HG02571 (cell line): Measurements from ENCODE around the gene TMUB2.
"Not testable (repeated sequence)": the region's sequence is repeated elsewhere in the genome, so short reads cannot be mapped to it uniquely, and the experiment has no call there.

Source experiments
- ATAC-seq: cut with Tn5 transposase; IDR thresholded peaks from one replicate; pipeline ENCODE4 v1.9.1; 2021; ENCODE audit warnings: mild to moderate bottlenecking, moderate library complexity; ENCODE audit not compliant: unreplicated experiment

Gene TMUB2

DNA sequence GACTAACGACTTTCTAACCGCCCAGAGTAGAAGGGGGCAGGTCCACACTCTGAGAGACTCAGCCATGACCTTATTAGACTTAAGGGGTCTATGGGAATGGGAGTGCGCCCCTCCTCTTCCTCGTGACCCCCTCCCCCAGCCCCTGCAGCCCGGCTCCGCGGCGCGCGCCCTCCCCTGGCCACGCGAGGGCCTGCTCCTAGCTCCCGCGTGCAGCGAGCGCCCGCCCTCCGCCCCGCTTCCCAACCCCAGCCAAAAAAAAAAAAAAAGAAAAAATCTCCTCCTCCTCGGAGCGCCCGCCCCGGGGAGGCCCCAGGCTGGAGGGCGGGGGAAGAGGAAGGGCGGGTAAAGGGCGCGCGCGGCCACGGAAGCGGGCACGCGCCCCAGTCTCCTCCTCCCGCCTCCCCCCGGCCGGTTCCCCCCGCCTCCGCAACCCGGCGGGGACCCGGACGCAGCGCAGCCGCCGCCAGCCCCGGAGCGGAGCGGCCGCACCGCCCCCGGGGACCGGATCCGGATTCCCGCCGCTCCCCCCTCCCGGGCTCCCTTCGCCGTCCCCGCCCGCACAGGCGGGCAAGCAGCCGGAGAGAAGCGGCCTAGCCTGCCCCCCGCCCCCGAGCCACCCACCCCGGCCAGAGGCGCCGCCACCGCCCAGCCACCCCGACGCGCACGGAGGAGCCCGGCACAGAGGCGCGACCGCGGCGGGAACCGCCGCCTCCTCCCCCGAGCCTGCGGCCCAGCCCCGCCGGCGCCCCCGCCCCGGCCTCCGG is 31.8 kb downstream of the TMUB2 start:
- peak; percentile 35 for ATAC-seq

DNA sequence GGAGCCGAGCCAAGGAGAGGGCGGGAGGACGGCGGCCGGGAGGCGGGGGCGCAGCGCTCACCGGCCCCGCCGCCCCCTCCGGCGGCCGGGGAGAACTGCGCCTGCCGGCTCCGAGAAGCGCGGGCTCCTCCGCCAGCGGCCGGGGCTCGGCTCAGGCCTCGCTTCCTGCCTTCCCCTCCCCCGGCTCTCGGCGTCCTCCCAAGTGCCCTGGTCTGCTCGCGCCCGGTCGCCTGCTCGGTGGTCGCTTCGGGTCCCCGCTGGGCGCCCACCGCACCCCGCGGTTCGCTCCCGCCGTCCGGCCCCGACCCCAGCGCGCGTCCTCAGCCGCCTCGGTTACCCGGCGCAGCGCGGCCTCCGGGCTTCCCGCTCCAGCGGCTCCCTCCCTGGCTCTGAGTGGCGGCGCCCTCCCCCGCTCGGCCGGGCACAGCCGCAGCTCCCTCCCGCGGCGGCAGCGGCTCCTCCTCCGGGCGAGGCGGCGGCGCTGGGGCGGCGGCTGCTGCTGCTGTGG is 32.4 kb downstream of the TMUB2 start:
- ATAC-seq: peak; percentile 31

DNA sequence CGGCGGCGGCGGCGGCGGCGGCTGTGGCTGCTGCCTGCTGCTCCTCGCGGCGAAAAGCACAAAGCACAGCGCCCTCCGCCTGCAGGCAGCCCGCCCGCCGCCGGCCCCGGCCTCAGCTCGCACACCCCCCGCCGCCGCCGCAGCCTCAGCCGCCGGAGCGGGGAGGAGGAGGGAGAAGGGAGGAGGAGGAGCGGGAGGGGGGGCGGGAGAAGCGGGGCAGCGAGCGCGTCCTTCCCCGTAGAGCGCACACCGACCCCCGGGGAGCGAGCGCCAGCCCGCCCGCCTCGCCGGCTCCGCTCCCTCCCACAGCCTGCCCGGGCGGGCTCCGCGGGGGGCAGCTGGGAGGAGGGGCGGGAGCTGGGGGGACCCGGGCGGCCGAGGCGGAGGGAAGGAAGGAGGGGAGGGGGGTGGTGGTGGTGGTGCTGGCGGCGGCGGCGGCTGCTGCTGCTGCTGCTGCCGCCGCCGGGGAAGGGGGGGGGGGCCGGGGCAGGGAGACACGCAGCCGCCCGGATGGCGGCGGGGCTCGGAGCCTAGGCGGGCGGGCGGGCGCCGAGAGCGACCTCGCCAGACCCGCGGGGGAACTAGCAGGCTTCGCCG is 32.9 kb downstream of the TMUB2 start, which contains the start of gene UBTF:
TSS of gene UBTF (minus strand) at position 60 of the 597 bp plus-strand sequence. CDS start 1,446 bp downstream, outside the sequence.
- ATAC-seq: peak; percentile 3

DNA sequence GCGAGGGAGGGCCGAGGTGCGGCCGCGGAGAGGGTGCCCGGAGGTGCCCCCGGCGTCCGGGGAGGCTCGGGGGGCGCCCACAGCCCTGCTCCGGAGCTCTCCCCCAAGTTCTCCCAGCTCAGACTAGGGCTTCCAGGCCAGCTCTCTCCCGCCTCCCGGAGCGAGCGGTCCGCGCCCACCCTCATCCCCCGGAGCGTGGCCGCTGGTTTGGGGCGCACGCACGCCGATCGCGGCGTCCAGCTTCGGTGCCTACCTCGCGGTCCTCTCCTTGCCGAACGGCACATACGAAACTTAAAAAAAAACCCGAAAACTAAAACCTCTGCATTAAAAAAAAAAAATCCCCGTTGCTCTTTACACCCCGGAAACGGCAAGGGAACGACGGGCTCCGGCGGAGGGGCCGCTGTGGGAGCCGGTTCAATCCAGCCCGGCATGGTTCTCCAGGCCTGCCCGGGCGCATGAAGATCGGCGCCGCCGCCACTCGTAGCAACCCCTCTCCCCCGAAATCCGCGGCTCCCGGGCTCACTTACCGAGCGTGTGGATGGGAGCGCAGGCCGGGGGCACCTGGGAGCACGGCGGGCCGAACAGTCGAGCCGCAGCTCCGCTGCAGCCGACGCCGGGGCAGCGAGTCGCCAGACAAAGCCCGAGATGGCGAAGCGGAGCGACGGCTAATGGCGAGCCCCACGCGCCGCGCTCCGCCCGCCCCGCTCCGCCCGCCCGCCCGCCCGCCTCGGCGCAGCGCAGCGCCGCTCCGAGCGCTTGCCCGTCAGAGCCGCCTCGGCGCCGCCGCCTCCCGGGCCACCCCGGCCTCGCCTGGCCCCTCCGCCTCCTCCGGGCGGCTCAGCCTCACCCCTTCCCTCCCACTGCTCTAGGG is 33.7 kb downstream of the TMUB2 start:
- ATAC-seq: peak; percentile 0

DNA sequence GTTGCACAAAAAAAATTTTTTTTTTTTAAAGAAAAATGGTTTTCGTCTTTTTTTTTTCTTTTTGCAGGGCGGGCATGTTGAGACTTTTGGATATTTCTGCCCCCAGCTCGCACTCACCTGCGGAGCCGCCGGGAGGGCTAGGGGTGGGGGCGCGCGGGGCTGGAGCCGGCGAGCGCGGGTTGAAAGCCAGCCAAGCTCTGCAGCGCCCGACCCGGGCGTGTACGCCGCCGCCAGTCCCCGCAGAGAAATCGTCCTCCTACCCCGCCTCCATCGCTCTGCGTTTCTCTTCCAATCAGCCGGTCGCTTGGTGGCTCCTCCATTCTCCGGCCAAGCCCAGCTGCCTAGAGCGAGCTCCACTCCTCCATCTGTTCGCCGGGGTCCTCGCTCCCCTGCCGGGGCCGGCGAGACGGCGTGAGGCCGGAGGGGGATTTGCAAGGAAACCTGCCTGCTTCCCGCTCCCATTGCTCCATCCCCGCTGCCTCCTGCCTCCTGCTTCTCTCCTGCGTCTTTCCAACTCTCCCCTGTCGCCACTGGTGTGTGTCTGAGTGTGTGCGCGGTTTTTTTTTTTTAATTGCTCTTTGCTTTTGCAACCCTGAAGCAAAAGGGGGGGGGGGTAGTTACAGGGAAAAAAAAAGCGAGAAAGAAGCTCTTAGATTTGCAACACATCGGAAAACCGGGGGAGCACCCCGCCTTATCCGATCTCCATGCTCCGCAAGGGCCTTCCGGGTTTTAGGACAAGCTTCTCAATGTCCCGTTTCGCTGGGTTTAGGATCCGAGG is 34.5 kb downstream of the TMUB2 start:
- no peak for ATAC-seq

DNA sequence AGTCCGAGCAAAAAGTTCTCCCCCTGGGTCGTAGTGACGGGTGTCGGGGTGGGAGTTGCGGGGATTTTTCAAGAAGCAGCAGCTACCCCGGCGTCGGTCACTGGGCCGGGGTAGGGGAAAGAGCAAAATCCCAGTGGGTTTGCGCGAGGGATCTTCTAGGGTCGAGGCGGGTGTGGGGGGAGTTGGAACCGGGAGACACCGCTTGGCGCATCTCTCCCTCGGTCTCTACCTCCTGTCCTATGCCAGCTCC is 35.0 kb downstream of the TMUB2 start:
- ATAC-seq: no peak

DNA sequence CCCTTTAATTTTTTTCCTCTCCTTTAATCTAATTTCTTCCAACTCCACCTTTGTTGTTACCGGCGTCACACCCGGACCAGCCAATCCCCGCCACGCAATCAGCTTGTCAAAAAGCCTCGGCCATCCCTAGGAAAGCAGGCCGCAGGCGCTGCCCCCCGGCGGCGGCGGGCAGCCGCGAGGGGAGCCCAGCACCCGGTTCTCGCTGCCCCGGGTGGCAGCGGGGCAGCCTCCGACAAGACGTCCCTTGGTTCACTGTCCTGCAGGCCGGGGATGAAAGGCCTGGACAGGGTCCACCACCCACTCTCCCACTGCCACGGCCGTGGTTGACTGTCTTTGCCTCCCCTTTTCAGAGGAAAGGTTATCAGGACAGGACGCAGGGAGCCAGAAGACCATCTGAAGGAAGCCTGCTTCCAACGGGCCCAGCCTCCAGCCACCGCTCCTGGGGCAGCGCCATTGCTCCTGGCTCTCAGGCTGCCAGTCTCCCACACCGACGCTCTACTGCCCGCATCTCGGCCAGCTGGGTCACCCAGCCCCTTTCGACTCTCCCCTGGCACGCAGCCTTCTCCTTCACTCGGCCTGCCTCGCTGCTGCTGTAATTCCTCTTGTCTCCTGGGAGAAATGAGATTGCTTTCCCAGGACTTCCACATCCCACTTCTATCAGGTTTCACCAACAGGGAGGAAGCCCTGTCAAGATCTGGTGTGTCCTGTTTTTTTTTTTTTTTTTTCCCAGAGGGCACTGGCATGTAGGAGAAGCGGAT is 35.5 kb downstream of the TMUB2 start:
- no peak for ATAC-seq

DNA sequence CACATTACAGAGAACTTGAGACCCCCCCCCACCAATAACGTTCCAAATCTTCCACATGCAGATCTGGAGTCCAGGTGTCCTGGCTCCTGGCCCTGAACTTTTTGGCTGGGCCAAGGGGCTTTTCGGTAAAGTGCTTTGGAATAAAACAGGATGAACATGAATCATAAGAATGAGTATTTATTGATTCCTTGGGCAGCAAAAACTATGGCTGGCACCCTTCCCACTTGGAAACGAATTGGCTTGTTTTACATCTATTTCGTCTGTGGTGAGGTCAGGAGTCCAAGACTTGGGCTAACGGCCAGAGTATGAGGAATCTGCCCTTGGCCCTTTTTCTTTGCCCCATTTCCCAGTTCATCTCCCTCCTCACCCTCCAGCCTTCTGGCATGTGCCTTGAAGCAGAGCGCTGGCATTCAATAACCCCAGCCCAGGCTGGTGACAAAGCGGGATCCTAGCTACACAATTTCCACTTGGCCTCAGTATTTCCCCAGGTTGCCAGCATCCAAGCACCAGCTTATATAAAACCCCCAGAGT is 36.8 kb downstream of the TMUB2 start:
- ATAC-seq: no peak

DNA sequence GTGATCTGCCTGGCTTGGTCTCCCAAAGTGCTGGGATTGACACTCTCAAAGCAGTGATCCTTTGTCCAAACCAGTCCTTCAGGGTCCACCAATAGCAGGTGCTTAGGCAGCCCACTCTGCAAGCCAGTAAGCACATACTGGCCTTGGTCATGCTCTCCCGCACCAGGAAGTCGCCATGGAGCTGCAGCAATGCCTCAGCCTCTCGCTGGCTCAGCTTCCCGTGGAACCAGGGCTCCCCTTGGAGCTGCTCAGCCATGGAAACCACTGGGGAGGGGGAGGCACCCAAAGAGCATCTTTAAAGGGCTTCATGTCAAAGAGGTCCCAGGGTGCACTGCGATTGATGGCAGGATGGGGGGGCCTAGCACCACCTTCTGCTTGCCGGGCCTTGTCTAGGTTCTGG is 42.3 kb downstream of the TMUB2 start:
- ATAC-seq: no peak

DNA sequence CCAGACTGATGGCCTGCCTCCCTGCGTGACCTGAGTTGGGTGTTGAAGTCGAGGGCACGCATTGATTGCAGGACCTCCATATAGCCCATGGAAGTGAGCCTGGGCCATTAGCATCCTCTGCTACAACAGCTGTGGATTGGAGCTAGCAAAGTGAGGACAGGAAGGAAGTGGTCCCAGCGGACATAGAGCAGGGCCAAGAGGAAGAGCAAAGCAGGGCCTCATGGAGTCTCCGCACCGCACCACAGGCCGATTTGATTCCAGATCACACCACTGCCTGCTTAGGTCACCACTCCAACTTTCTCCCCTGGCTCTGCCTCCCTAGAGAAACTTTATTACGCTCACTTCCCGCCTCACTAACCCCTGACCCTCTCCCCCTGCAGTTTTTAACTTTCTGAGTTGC is 43.4 kb downstream of the TMUB2 start:
- ATAC-seq: no peak

DNA sequence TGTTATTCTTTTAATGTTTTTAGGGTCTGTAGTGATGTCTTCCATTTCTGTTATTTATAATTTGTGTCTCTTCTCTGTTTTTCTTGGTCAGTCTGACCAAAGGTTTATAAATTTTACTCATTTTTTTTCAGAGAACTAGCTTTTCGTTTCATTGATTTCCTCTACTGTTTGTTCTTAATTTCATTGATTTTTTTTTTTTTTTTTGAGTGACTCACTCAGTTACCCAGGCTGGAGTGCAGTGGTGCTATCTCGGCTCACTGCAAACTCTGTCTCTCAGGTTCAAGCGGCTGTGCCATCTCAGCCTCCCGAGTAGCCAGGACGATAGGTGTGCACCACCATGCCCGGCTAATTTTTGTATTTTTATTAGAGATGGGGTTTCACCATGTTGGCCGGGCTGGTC is 45.3 kb downstream of the TMUB2 start:
- ATAC-seq: no peak

DNA sequence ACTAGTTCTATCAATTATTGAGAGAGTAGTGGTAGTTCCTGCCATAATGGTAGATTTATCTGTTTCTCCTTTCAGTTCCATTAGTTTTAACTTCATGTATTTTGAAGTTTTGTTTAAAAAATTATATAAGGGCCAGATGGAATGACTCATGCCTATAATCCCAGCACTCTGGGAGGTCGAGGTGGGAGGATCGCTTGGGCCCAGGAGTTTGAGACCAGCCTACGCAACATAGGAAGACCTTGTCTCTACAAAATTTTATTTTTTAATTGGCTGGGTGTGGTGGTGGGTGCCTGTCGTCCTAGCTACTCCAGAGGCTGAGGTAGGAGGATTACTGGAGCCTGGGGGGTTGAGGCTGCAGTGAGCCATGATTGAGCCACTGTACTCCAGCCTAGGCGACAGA is 46.8 kb downstream of the TMUB2 start:
- ATAC-seq: no peak

DNA sequence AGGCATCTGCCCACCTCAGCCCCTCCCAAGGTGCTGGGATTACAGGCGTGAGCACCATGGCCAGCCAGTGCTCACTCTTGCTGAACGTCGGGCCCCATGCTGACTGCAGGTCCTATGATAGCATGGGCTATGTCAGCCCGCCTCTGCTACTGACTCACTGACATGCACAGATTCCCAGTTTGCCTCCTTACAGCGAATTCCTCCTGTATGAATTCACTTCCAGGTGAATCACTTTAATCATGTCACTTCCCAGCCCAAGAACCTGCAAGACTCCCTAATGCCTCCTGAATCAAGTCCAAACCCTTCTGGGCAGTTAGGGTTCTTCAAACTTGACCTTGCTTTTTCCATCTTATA is 48.8 kb downstream of the TMUB2 start:
- no peak for ATAC-seq

DNA sequence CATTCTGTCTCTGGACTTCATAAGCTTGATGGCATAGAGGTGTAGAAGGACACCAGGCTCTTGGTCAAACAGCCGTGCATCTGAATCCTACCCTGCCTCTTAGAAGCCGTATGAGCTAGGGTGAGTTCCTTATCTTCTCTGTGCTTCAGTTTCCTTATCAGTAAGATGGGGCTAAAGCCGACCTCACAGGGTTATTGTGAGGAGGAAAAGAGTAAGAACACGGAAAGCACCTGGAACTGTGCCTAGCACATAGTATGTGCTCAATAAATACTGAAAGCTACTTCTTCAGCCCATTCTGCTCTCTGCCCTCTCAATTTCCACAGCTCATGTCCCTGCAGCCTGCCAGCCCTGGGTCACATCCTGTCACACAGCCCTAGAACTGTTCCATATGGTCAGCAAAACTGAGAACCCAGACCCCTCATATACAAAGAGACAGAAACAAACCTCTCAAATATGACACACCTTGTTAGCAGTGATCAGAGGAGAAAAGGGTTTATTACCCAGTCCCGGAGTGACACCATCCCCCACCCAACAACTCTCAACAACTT is 49.7 kb downstream of the TMUB2 start:
- no peak for ATAC-seq

DNA sequence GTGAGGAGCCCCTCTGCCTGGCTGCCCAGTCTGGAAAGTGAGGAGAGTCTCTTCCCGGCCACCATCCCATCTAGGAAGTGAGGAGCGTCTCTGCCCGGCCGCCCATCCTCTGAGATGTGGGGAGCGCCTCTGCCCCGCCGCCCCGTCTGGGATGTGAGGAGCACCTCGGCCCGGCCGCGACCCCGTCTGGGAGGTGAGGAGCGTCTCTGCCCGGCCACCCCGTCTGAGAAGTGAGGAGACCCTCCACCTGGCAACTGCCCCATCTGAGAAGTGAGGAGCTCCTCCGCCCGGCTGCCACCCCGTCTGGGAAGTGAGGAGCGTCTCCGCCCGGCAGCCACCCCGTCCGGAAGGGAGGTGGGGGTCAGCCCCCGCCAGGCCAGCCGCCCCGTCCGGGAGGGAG is 51.1 kb downstream of the TMUB2 start:
- not testable (repeated sequence) for ATAC-seq

DNA sequence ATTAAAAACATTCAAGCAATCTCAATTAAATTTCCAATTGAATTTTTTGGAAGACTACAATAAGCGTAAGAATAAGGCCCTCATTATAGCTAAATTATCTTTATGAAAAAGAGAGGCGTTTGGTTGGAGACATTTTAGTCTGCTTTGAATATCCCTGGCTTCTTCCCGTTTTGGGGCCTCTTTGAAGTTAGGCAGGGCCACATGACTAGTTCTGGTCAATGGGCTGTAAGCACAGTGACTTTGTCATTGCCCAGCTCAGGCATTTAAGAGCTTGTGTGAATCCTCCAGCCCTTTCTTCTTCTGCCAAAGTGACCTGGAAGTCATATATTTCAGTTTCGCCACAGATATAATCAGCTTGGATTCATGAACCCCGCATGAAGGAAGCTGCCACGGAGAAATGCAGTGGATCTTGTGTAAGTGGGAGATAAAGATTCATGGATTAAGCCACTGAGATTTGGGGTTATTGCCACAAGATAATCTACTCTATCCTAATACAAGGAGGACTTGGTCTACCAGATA is 54.4 kb downstream of the TMUB2 start:
- no peak for ATAC-seq
